GM10266 (cell line): ENCODE measurements around the gene ERC2.

Source experiments
- DNase-seq: peaks from one replicate; pipeline ENCODE4 v3.0.0; 2012; ENCODE audit errors: extremely low spot score
- CTCF ChIP-seq: IDR thresholded peaks from 2 replicates; pipeline ENCODE4 v1.5.1; 2012; ENCODE audit warnings: mild to moderate bottlenecking, low read depth; ENCODE audit not compliant: control insufficient read depth, insufficient read depth; ENCODE audit errors: missing control alignments

The ERC2 gene

DNA sequence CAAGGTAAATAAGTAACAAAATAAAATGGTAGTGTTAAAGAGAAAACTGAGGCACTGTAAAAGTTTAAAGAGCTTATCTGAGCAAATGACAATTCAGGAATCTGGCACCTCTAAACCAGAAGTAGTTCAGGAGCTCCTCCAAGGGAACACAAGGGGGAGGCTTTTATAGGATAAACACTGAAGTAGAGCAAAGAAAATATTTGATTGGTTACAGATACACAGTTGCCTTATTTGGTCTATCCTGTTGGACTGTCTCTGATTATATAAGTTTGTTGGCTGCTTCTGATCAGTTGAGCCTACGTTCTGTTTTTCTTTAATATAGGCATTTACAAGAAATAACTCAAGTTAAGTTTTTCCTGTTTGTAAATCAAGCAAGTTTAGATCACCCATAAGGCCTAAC, 146.9 kb downstream of the ERC2 start:
- DNase-seq = no peak

DNA sequence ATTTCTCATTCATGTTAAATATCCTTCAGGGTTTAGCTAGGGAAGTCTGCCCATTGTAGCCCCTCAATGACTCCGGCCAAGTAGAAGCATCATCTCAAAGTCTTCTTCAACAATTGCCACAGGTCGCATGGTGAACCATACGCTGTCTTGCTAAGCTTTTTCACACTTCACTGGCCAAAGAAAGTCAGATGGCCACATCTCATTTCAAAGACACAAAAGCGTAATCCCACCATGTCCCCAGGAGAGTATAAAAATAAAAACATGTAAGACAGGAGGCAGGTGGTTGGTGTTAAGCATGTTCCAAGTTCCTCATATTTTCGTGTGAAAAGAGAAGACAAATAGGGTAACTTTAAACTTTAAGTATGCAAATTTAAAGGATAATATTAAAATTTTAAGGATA, 147.4 kb downstream of the ERC2 start:
- DNase-seq = no peak
- TF ChIP-seq CTCF = no peak

More for the DNA sequence above, 146.9 kb downstream of the ERC2 start:
- no peak for TF ChIP-seq CTCF

GRCh38 chr3:56318891-56319290, 149.4 kb downstream of the ERC2 start:
- no peak for DNase-seq
- no peak for TF ChIP-seq CTCF

- no peak for DNase-seq
- TF ChIP-seq CTCF = no peak
Measured at GRCh38 chr3:56316944-56317343, 151.3 kb downstream of the ERC2 start.

DNA sequence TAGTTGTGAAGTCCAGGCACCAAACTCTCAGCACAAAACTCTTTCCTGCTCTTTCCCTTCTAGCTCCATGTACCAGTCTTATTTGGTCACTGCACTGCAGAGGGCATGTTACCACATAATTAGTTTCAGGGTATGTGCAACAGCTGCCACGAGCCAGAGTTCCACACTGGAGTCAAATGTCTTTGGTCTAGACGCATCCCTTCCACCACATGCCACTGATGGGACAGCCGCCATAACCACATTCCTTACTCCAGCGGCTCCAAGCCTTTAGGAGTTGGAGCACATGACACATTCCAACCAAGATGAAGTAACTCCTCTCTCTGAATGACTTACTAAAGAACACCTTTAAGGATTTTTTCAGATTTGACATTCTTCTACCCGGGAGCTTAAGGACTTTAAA, 153.4 kb downstream of the ERC2 start:
- TF ChIP-seq CTCF = no peak
- no peak for DNase-seq

DNA sequence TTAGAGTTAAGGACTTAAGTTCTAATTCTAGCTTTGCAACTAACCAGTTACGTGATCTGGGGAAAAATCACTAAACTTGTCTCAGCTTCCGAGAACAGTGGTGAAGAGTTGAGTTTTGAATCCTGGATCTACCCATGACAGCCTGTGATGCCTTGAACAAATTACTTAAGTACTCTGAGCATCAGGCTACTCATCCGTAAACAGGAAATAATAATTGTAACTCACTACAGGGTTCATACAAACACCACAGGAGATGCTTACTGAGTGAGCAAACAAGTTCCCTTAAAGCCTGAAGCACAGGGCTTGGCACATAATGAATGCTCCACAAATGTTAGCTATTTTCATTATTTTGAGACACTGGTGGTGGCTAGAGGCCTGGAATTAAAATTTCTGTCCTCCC, 158.8 kb downstream of the ERC2 start:
- no peak for TF ChIP-seq CTCF
- DNase-seq = no peak

DNA sequence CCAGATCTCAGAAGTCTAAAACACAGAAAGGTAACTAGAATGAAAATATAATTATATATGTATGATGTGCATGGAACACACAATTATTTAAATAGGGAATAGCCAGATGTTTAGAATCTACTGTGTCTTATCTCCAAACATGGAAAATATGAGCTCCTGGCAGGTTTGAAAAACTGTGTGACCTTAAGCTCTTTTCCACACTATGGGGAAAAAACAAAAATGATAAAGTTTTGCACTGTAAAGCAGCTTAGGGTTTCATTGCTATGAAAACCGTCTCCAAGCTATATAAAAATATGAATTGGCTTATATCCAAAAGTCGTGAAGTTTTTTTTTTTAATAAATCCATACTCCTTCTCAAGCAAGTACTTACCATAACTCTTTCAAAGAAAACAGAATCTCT, 159.8 kb downstream of the ERC2 start:
- no peak for DNase-seq
- TF ChIP-seq CTCF = no peak
